ENCODE results near the gene GIT2. TPM values are rescaled to one million over a fixed set of nuclear protein-coding genes. Genes with fewer than 3 reads are reported as not detected.

The GIT2 gene
- total and polyA plus RNA-seq, 10 of the 15 experiments (the other 5 are each of a cell fraction or from before 2014, with no cell fraction given): 9.1 to 49.9 (median 43.9) TPM

- ATAC-seq (peak; percentile 91), FAIRE-seq (no peak), DNase-seq (ENCODE audit: low read depth, low spot score) (no peak)
- in situ Hi-C loops (cut with MboI): no loop called here
- Histone ChIP-seq H3K4me3 (peak within 1 kb of the TSS; percentile 97), H3K9me3 (replicated peaks; ENCODE audit: control insufficient read depth, insufficient read depth, low read length) (no peaks in the 10 kb centered on the region), H3K4me2 (ENCODE audit: control insufficient read depth, insufficient read depth) (peak within 1 kb of the TSS; percentile 98), H3K79me2 (ENCODE audit: control insufficient read depth, insufficient read depth, low read length) (peaks cover 8% of the 10 kb centered on the region), H3K4me1 (ENCODE audit: control insufficient read depth, insufficient read depth, low read length) (peaks cover 26% of the 10 kb centered on the region), H3K27me3 (replicated peaks in 1 of 2; ENCODE audit: control insufficient read depth in 2 of 2, insufficient read depth in 2 of 2, low read length in 1 of 2) (no peaks in the 10 kb centered on the region), H4K20me1 (ENCODE audit: control insufficient read depth, insufficient read depth) (0 out of 2 replicates have a peak, but pooled peaks cover 2% of the 10 kb centered on the region), H2AFZ (ENCODE audit: control insufficient read depth, low read depth, low read length) (peak within 1 kb of the TSS; percentile 90), H3K27ac (ENCODE audit: control insufficient read depth, insufficient read depth) (no peak within 1 kb of the TSS; the same call in 1 of the 2 replicates), H3K36me3 (ENCODE audit: control insufficient read depth in 2 of 2, insufficient read depth in 2 of 2, low read length in 1 of 2) (no peaks in the 10 kb centered on the region), H3K9ac (ENCODE audit: control insufficient read depth, insufficient read depth, low read length) (peak within 1 kb of the TSS; percentile 59)
- no TSS peak for BruUV-seq (replicated peaks)
- ChIA-PET SMC1A (ENCODE audit: uncharacterized antibody, unreplicated experiment) (interaction anchor here (0.9 to 6.0 kb wide), 4 partner anchors 13 to 28 kb away, joined by 3 to 47 read pairs (median 8); no protein-coding TSS in a partner anchor), RAD21 (ENCODE audit: unreplicated experiment) (interaction anchor here (1.0 to 1.7 kb wide), 4 partner anchors 8 to 35 kb away, joined by 3 to 9 read pairs (median 4); no protein-coding TSS in a partner anchor), POLR2A (no interaction called here), CTCF (interaction anchor here (0.6 to 4.4 kb wide), 8 partner anchors 14 to 160 kb away, joined by 3 to 55 read pairs (median 5); no protein-coding TSS in a partner anchor)
- intact Hi-C loops (cut with micrococcal nuclease; ENCODE audit: unreplicated experiment): loop anchor here (1.0 to 2.0 kb wide), 2 partner anchors 27 to 75 kb away; no protein-coding TSS in a partner anchor
- WGBS (ENCODE audit: insufficient coverage, insufficient replicate concordance, low lambda C conversion rate, missing lambda C conversion rate): under 1% methylated on average over 74 of the region's 92 CpGs
- no peak for TF ChIP-seq TCF7 (IDR thresholded peaks at IDR 0.05; ENCODE audit: borderline replicate concordance)
- peak; percentile 54 for TF ChIP-seq SPI1 (IDR thresholded peaks at IDR 0.05; ENCODE audit: borderline replicate concordance, insufficient read depth, low read depth, low read length)
- TF ChIP-seq ETV6 (conservative IDR thresholded peaks at IDR 0.05 in 1 of 2, IDR thresholded peaks at IDR 0.05 in 1 of 2; ENCODE audit: borderline replicate concordance in 1 of 2, low read depth in 1 of 2): no peak
- TF ChIP-seq, protein P1, sequence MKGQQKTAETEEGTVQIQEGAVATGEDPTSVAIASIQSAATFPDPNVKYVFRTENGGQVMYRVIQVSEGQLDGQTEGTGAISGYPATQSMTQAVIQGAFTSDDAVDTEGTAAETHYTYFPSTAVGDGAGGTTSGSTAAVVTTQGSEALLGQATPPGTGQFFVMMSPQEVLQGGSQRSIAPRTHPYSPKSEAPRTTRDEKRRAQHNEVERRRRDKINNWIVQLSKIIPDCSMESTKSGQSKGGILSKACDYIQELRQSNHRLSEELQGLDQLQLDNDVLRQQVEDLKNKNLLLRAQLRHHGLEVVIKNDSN (IDR thresholded peaks at IDR 0.05; ENCODE audit: borderline replicate concordance, extremely low read length, insufficient read depth, low read depth, low read length): no peak
- TF ChIP-seq, protein P2, sequence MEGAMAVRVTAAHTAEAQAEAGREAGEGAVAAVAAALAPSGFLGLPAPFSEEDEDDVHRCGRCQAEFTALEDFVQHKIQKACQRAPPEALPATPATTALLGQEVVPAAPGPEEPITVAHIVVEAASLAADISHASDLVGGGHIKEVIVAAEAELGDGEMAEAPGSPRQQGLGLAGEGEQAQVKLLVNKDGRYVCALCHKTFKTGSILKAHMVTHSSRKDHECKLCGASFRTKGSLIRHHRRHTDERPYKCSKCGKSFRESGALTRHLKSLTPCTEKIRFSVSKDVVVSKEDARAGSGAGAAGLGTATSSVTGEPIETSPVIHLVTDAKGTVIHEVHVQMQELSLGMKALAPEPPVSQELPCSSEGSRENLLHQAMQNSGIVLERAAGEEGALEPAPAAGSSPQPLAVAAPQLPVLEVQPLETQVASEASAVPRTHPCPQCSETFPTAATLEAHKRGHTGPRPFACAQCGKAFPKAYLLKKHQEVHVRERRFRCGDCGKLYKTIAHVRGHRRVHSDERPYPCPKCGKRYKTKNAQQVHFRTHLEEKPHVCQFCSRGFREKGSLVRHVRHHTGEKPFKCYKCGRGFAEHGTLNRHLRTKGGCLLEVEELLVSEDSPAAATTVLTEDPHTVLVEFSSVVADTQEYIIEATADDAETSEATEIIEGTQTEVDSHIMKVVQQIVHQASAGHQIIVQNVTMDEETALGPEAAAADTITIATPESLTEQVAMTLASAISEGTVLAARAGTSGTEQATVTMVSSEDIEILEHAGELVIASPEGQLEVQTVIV (IDR thresholded peaks at IDR 0.05; ENCODE audit: borderline replicate concordance, partially characterized antibody): no peak
- no peak for TF ChIP-seq SMAD5 (IDR thresholded peaks at IDR 0.05; ENCODE audit: low read depth)
- TF ChIP-seq SRF (IDR thresholded peaks at IDR 0.05; ENCODE audit: low read depth in 2 of 2, low read length in 2 of 2): 0 out of 4 replicates have a peak, but pooled peaks of 1 of the 2 experiments have one; percentile 12
- TF ChIP-seq EP300 (IDR thresholded peaks at IDR 0.05; ENCODE audit: borderline replicate concordance in 1 of 2, control insufficient read depth in 1 of 2, low read depth in 2 of 2, low read length in 2 of 2): no peak
- no peak for TF ChIP-seq NFXL1 (IDR thresholded peaks at IDR 0.05; ENCODE audit: borderline replicate concordance)
- no peak for TF ChIP-seq MYB (IDR thresholded peaks at IDR 0.05; ENCODE audit: borderline replicate concordance, low read depth, low read length)
- TF ChIP-seq SREBF2 (IDR thresholded peaks at IDR 0.05; ENCODE audit: low read length): no peak
- no peak for TF ChIP-seq MYC (IDR thresholded peaks at IDR 0.05; ENCODE audit: insufficient read depth, insufficient read length, insufficient replicate concordance, low read length, severe bottlenecking)
Observed at GRCh38 chr12:109880043-109880931, 115.9 kb downstream of the GIT2 start, which contains the start of gene GLTP. TSS of gene GLTP (minus strand) at chr12:109880541. CDS start at chr12:109880374, 167 bp downstream.
